ENCODE results near the gene RPRD2.
A peak's percentile ranks its signal among the peaks of the same experiment; 100 is the strongest.

The RPRD2 gene

GRCh38 chr1:150464422-150464826 is 100.5 kb downstream of the RPRD2 start:
- peak; percentile 40 for DNase-seq (ENCODE audit: low read depth)
- TF ChIP-seq CTCF (IDR thresholded peaks at IDR 0.05; ENCODE audit: low read depth, low read length, missing control alignments) = peak; percentile 84
- H3K4me3 ChIP-seq (ENCODE audit: low read depth, low read length) = no peak overlapping the region

- no peak for TF ChIP-seq CTCF (IDR thresholded peaks at IDR 0.05; ENCODE audit: low read depth, low read length, missing control alignments)
- DNase-seq (ENCODE audit: low read depth) = no peak
- no peak overlapping the region for H3K4me3 ChIP-seq (ENCODE audit: low read depth, low read length)
These were observed 103.0 kb downstream of the RPRD2 start for GRCh38 chr1:150466964-150467363.

GRCh38 chr1:150469291-150469690 is 105.3 kb downstream of the RPRD2 start:
- H3K4me3 ChIP-seq (ENCODE audit: low read depth, low read length) = no peak overlapping the region
- no peak for DNase-seq (ENCODE audit: low read depth)
- TF ChIP-seq CTCF (IDR thresholded peaks at IDR 0.05; ENCODE audit: low read depth, low read length, missing control alignments) = no peak

GRCh38 chr1:150472601-150473200 is 108.8 kb downstream of the RPRD2 start:
- H3K4me3 ChIP-seq (ENCODE audit: low read depth, low read length) = no peak overlapping the region
- DNase-seq (ENCODE audit: low read depth) = no peak
- no peak for TF ChIP-seq CTCF (IDR thresholded peaks at IDR 0.05; ENCODE audit: low read depth, low read length, missing control alignments)

- no peak for TF ChIP-seq CTCF (IDR thresholded peaks at IDR 0.05; ENCODE audit: low read depth, low read length, missing control alignments)
- H3K4me3 ChIP-seq (ENCODE audit: low read depth, low read length) = no peak overlapping the region
- DNase-seq (ENCODE audit: low read depth) = no peak
These were observed 109.7 kb downstream of the RPRD2 start for GRCh38 chr1:150473659-150474058.

- DNase-seq (ENCODE audit: low read depth) = no peak
- no peak for TF ChIP-seq CTCF (IDR thresholded peaks at IDR 0.05; ENCODE audit: low read depth, low read length, missing control alignments)
These were observed 110.9 kb downstream of the RPRD2 start for GRCh38 chr1:150474869-150475268.

GRCh38 chr1:150476754-150477153 is 112.8 kb downstream of the RPRD2 start:
- H3K4me3 ChIP-seq (ENCODE audit: low read depth, low read length) = no peak overlapping the region
- TF ChIP-seq CTCF (IDR thresholded peaks at IDR 0.05; ENCODE audit: low read depth, low read length, missing control alignments) = no peak
- no peak for DNase-seq (ENCODE audit: low read depth)

More at GRCh38 chr1:150474869-150475268, 110.9 kb downstream of the RPRD2 start:
- H3K4me3 ChIP-seq (ENCODE audit: low read depth, low read length) = no peak overlapping the region
